HL-60 (cell line): Measurements from ENCODE around the gene ST13.

Experiments used
- DNase-seq, 2 experiments: peaks; one replicate each; pipeline ENCODE4 v3.0.0-alpha.2; 2010 to 2020; ENCODE audit warnings: low read depth in 1 of 2, low spot score in 1 of 2
- H3K27ac ChIP-seq: fragments of 250-450 bp; sonication (Bioruptor Pico); replicated peaks from 2 replicates; pipeline ENCODE4 v1.5.1; 2020; ENCODE audit warnings: mild to moderate bottlenecking, moderate library complexity
- H3K27me3 ChIP-seq: fragments of 250-450 bp; sonication (Bioruptor Pico); 2 replicates; pipeline ENCODE4 v1.5.1; 2021; ENCODE audit warnings: mild to moderate bottlenecking, moderate library complexity; ENCODE audit not compliant: insufficient read depth, poor library complexity, severe bottlenecking
- H3K4me3 ChIP-seq: replicated peaks from 2 replicates; pipeline ENCODE4 v1.5.1; 2011; ENCODE audit warnings: mild to moderate bottlenecking, control low read depth, low read length; ENCODE audit not compliant: insufficient read depth
- CTCF ChIP-seq: IDR thresholded peaks from one replicate; pipeline ENCODE4 v1.5.1; 2011; ENCODE audit warnings: low read length, control low read depth, inconsistent platforms; ENCODE audit not compliant: insufficient read depth
- GABPA ChIP-seq: IDR thresholded peaks from 2 replicates; pipeline ENCODE4 v1.6.1; 2012; ENCODE audit warnings: low read depth
- POLR2AphosphoS5 ChIP-seq: IDR thresholded peaks from 2 replicates; pipeline ENCODE4 v1.6.1; 2012; ENCODE audit warnings: low read depth
- REST ChIP-seq: IDR thresholded peaks from 2 replicates; pipeline ENCODE4 v1.6.1; 2012; ENCODE audit warnings: low read depth; ENCODE audit not compliant: insufficient replicate concordance
- SPI1 ChIP-seq: IDR thresholded peaks from 2 replicates; pipeline ENCODE4 v1.6.1; 2012; ENCODE audit warnings: low read depth, mild to moderate bottlenecking, borderline replicate concordance

The ST13 gene

GRCh38 chr22:40862537-40862936 is 6.1 kb upstream of the ST13 start:
- Histone ChIP-seq H3K4me3 (no peak overlapping the region), H3K27ac (no peak overlapping the region), H3K27me3 (no peaks in the 10 kb centered on the region)
- TF ChIP-seq POLR2AphosphoS5 (no peak), REST (no peak), SPI1 (no peak), CTCF (no peak), GABPA (no peak)
- DNase-seq, result no peak

GRCh38 chr22:40862013-40862412 is 5.6 kb upstream of the ST13 start, which contains the start of gene DNAJB7:
Gene DNAJB7 (minus strand): TSS chr22:40862113. CDS start chr22:40861994, 119 bp downstream.
- DNase-seq, result no peak
- Histone ChIP-seq H3K27ac (no peak within 1 kb of the TSS), H3K27me3 (no peaks in the 10 kb centered on the region), H3K4me3 (no peak within 1 kb of the TSS)
- no peak for TF ChIP-seq POLR2AphosphoS5
- TF ChIP-seq SPI1, result no peak
- no peak for TF ChIP-seq GABPA
- TF ChIP-seq REST, result no peak
- TF ChIP-seq CTCF, result no peak

- TF ChIP-seq POLR2AphosphoS5, result no peak; the same call in 1 of the 2 replicates
- TF ChIP-seq SPI1, result no peak
- no peak for TF ChIP-seq CTCF
- TF ChIP-seq REST, result no peak
- no peak; the same call in 1 of the 2 replicates for TF ChIP-seq GABPA
- peak in 1 of 2 experiments; percentile 14 for DNase-seq
- Histone ChIP-seq H3K4me3 (peak overlapping the region; percentile 95), H3K27me3 (no peaks in the 10 kb centered on the region), H3K27ac (peak overlapping the region; percentile 96)
Observed at GRCh38 chr22:40857309-40857855, 943 bp upstream of the ST13 start.
